ENCODE measurements around the gene LMBRD1. TPM values are rescaled to one million over a fixed set of nuclear protein-coding genes. Genes with fewer than 3 reads are reported as not detected.
"Not testable (repeated sequence)": the region's sequence is repeated elsewhere in the genome, so short reads cannot be mapped to it uniquely, and the experiment has no call there.

Gene LMBRD1
- total RNA-seq, 1 experiment from 2014 or later: 26.3 TPM

- DNase-seq (ENCODE audit: extremely low read depth, low read depth): no peak
Measured at GRCh38 chr6:69756907-69757306, 39.9 kb downstream of the LMBRD1 start.

- DNase-seq (ENCODE audit: extremely low read depth, low read depth): no peak
Measured at GRCh38 chr6:69756366-69756765, 40.4 kb downstream of the LMBRD1 start.

- DNase-seq (ENCODE audit: extremely low read depth, low read depth): no peak
Measured at GRCh38 chr6:69735027-69735426, 61.8 kb downstream of the LMBRD1 start.

GRCh38 chr6:69732640-69733039, 64.2 kb downstream of the LMBRD1 start:
- DNase-seq (ENCODE audit: extremely low read depth, low read depth): no peak

- no peak for DNase-seq (ENCODE audit: extremely low read depth, low read depth)
Measured at GRCh38 chr6:69732045-69732444, 64.8 kb downstream of the LMBRD1 start.

- DNase-seq (ENCODE audit: extremely low read depth, low read depth): peak; percentile 7
Measured at GRCh38 chr6:69729870-69730449, 66.8 kb downstream of the LMBRD1 start.

GRCh38 chr6:69722683-69723082, 74.1 kb downstream of the LMBRD1 start:
- DNase-seq (ENCODE audit: extremely low read depth, low read depth): no peak

- DNase-seq (ENCODE audit: extremely low read depth, low read depth): peak; percentile 6
Measured at GRCh38 chr6:69719602-69720193, 77.1 kb downstream of the LMBRD1 start.

GRCh38 chr6:69706724-69707123, 90.1 kb downstream of the LMBRD1 start:
- DNase-seq (ENCODE audit: extremely low read depth, low read depth): no peak

- DNase-seq (ENCODE audit: extremely low read depth, low read depth): no peak
Measured at GRCh38 chr6:69705954-69706353, 90.9 kb downstream of the LMBRD1 start.

- DNase-seq (ENCODE audit: extremely low read depth, low read depth): no peak
Measured at GRCh38 chr6:69704916-69705315, 91.9 kb downstream of the LMBRD1 start.

- no peak for DNase-seq (ENCODE audit: extremely low read depth, low read depth)
Measured at GRCh38 chr6:69699655-69700054, 97.2 kb downstream of the LMBRD1 start.

GRCh38 chr6:69696273-69696672, 100.5 kb downstream of the LMBRD1 start:
- DNase-seq (ENCODE audit: extremely low read depth, low read depth): no peak

- no peak for DNase-seq (ENCODE audit: extremely low read depth, low read depth)
Measured at GRCh38 chr6:69693762-69694161, 103.0 kb downstream of the LMBRD1 start.

GRCh38 chr6:69690986-69691385, 105.8 kb downstream of the LMBRD1 start:
- no peak for DNase-seq (ENCODE audit: extremely low read depth, low read depth)

- DNase-seq (ENCODE audit: extremely low read depth, low read depth): no peak
Measured at GRCh38 chr6:69680302-69680701, 116.5 kb downstream of the LMBRD1 start.

GRCh38 chr6:69673298-69673697, 123.5 kb downstream of the LMBRD1 start:
- DNase-seq (ENCODE audit: extremely low read depth, low read depth): no peak

GRCh38 chr6:69668916-69669315, 127.9 kb downstream of the LMBRD1 start:
- DNase-seq (ENCODE audit: extremely low read depth, low read depth): no peak

- not testable (repeated sequence) for DNase-seq (ENCODE audit: extremely low read depth, low read depth)
Measured at GRCh38 chr6:69666779-69667178, 130.0 kb downstream of the LMBRD1 start.

- DNase-seq (ENCODE audit: extremely low read depth, low read depth): no peak
Measured at GRCh38 chr6:69665437-69665836, 131.4 kb downstream of the LMBRD1 start.

- DNase-seq (ENCODE audit: extremely low read depth, low read depth): no peak
Measured at GRCh38 chr6:69664551-69664950, 132.3 kb downstream of the LMBRD1 start.

GRCh38 chr6:69663215-69663614, 133.6 kb downstream of the LMBRD1 start:
- no peak for DNase-seq (ENCODE audit: extremely low read depth, low read depth)

- DNase-seq (ENCODE audit: extremely low read depth, low read depth): no peak
Measured at GRCh38 chr6:69650703-69651102, 146.1 kb downstream of the LMBRD1 start.
